Nephron progenitor cell (in vitro differentiated cells): Measurements from ENCODE around the gene BUB1B.

Experiments
- DNase-seq: peaks from one replicate; pipeline ENCODE4 v3.0.0; 2021
- H3K27ac Mint-ChIP-seq: 2 replicates; pipeline ENCODE4 v1.8.0; 2021; ENCODE audit warnings: mild to moderate bottlenecking, moderate library complexity, mixed read lengths
- H3K27me3 Mint-ChIP-seq: 2 replicates; pipeline ENCODE4 v1.8.0; 2021; ENCODE audit warnings: mild to moderate bottlenecking, low read depth, mixed read lengths; ENCODE audit not compliant: poor library complexity
- H3K36me3 Mint-ChIP-seq: 2 replicates; pipeline ENCODE4 v1.8.0; 2021; ENCODE audit warnings: low read depth, mixed read lengths
- H3K4me1 Mint-ChIP-seq: 2 replicates; pipeline ENCODE4 v1.8.0; 2021; ENCODE audit warnings: mixed read lengths
- H3K4me3 Mint-ChIP-seq: 2 replicates; pipeline ENCODE4 v1.8.0; 2021; ENCODE audit warnings: mild to moderate bottlenecking, moderate library complexity, mixed read lengths
- H3K9me3 Mint-ChIP-seq: 2 replicates; pipeline ENCODE4 v1.8.0; 2021; ENCODE audit warnings: mild to moderate bottlenecking, moderate library complexity, mixed read lengths
- TF ChIP-seq, protein P1 (sequence below): fragments of 200-600 bp; sonication (generic); IDR thresholded peaks from 2 replicates; pipeline ENCODE4 v1.5.0; 2021; ENCODE audit warnings: antibody characterized with exemption

BUB1B gene

GRCh38 chr15:40250304-40250656 is 89.4 kb downstream of the BUB1B start:
- DNase-seq = no peak
- Mint-ChIP-seq H3K4me1 (peaks cover 25% of the 10 kb centered on the region), H3K36me3 (no peaks in the 10 kb centered on the region), H3K9me3 (no peaks in the 10 kb centered on the region), H3K27me3 (peaks cover 81% of the 10 kb centered on the region), H3K27ac (no peak overlapping the region), H3K4me3 (no peak overlapping the region)
- TF ChIP-seq, protein P1, sequence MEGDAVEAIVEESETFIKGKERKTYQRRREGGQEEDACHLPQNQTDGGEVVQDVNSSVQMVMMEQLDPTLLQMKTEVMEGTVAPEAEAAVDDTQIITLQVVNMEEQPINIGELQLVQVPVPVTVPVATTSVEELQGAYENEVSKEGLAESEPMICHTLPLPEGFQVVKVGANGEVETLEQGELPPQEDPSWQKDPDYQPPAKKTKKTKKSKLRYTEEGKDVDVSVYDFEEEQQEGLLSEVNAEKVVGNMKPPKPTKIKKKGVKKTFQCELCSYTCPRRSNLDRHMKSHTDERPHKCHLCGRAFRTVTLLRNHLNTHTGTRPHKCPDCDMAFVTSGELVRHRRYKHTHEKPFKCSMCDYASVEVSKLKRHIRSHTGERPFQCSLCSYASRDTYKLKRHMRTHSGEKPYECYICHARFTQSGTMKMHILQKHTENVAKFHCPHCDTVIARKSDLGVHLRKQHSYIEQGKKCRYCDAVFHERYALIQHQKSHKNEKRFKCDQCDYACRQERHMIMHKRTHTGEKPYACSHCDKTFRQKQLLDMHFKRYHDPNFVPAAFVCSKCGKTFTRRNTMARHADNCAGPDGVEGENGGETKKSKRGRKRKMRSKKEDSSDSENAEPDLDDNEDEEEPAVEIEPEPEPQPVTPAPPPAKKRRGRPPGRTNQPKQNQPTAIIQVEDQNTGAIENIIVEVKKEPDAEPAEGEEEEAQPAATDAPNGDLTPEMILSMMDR = no peak

GRCh38 chr15:40250771-40251483 is 90.1 kb downstream of the BUB1B start:
- Mint-ChIP-seq H3K4me3 (peak overlapping the region; percentile 30), H3K4me1 (peaks cover 25% of the 10 kb centered on the region), H3K27me3 (peaks cover 80% of the 10 kb centered on the region)

DNA sequence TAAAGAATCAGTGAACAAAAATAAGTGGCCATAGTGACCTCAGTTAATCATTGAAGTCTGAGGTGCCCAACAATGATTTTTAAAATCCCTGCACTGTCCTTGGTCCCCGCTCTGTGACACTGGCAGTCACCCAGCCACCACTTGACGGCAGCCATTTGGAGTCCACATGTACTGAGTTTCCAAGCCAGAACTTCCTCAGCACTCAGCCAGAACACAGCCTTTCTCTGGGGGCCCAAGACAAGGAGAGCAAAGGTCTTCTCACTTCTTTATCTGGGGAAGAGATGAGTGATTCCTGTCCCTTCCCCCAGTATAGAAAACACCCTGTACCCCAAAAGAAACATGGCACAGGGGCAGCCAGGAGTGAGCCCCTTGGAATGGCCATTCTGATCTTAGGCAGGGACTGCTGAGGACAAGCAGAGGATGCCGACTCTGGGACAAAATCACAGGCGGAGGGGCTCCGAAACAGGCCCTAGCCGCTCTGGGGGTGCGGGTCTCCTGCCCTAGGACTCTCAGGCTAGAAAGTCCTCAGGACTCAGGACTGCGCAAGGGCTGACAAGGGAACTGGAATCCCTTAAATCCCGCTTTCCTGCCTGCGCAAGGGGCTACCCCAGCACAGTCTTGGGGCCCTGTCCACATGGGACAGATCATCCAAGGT is 90.7 kb downstream of the BUB1B start:
- TF ChIP-seq, protein P1 = no peak
- no peak for DNase-seq
- H3K36me3 Mint-ChIP-seq = no peaks in the 10 kb centered on the region
- H3K27ac Mint-ChIP-seq = no peak overlapping the region
- peak overlapping the region; percentile 25 for H3K4me3 Mint-ChIP-seq
- H3K9me3 Mint-ChIP-seq = no peaks in the 10 kb centered on the region
- H3K27me3 Mint-ChIP-seq = peaks cover 77% of the 10 kb centered on the region
- peaks cover 31% of the 10 kb centered on the region for H3K4me1 Mint-ChIP-seq

More at GRCh38 chr15:40250771-40251483, 90.1 kb downstream of the BUB1B start:
- no peak for DNase-seq
- Mint-ChIP-seq H3K27ac (no peak overlapping the region), H3K9me3 (no peaks in the 10 kb centered on the region), H3K36me3 (no peaks in the 10 kb centered on the region)
- TF ChIP-seq, protein P1 = no peak

DNA sequence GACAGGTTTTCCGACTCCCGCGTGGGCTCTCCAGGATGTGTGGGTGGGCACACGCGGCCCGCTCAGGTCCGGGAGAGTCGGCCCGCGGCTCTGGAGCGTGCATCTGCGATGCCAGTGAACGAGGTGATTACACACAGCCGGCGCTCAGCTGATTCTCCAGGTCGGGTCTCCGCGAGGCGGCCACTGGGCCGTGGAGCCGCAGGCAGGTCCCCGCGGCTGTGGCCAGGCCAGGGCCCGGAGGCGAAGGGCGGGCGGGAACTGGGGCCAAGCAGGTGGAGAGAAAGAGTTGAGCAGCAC is 91.2 kb downstream of the BUB1B start:
- peaks cover 36% of the 10 kb centered on the region for H3K4me1 Mint-ChIP-seq
- peaks cover 77% of the 10 kb centered on the region for H3K27me3 Mint-ChIP-seq
- peak overlapping the region; percentile 25 for H3K4me3 Mint-ChIP-seq
- H3K27ac Mint-ChIP-seq = no peak overlapping the region
- H3K36me3 Mint-ChIP-seq = no peaks in the 10 kb centered on the region
- peak; percentile 32 for DNase-seq
- H3K9me3 Mint-ChIP-seq = no peaks in the 10 kb centered on the region
- TF ChIP-seq, protein P1 = no peak

- Mint-ChIP-seq H3K4me1 (peaks cover 40% of the 10 kb centered on the region), H3K27me3 (peaks cover 73% of the 10 kb centered on the region), H3K4me3 (peak overlapping the region; percentile 80), H3K36me3 (no peaks in the 10 kb centered on the region), H3K27ac (no peak overlapping the region), H3K9me3 (no peaks in the 10 kb centered on the region)
- peak; percentile 66 for DNase-seq
- TF ChIP-seq, protein P1 = no peak
Measured at GRCh38 chr15:40252438-40253166, 91.7 kb downstream of the BUB1B start.
